GM19351 (cell line): ENCODE results near the gene SMAD4.
A peak's percentile ranks its signal among the peaks of the same experiment; 100 is the strongest.
"Not testable (repeated sequence)": the region's sequence is repeated elsewhere in the genome, so short reads cannot be mapped to it uniquely, and the experiment has no call there.

Source experiments
- ATAC-seq: cut with Tn5 transposase; IDR thresholded peaks from one replicate; pipeline ENCODE4 v1.9.1; 2021; ENCODE audit warnings: mild to moderate bottlenecking, moderate library complexity; ENCODE audit not compliant: unreplicated experiment

The SMAD4 gene

GRCh38 chr18:51029694-51030536 is at the start of gene SMAD4:
TSS of gene SMAD4 (plus strand) at chr18:51030213. CDS start at chr18:51047047, 16,834 bp downstream.
- peak; percentile 52 for ATAC-seq

GRCh38 chr18:50981381-50981780 is 48.6 kb upstream of the SMAD4 start:
- ATAC-seq, result no peak

- no peak for ATAC-seq
These were observed 47.8 kb upstream of the SMAD4 start for GRCh38 chr18:50982086-50982801.

- ATAC-seq, result no peak
These were observed 47.2 kb upstream of the SMAD4 start for GRCh38 chr18:50982802-50983179.

- ATAC-seq, result no peak
These were observed 43.5 kb upstream of the SMAD4 start for GRCh38 chr18:50986360-50987087.

GRCh38 chr18:50987261-50987660 is 42.8 kb upstream of the SMAD4 start:
- ATAC-seq, result no peak

- ATAC-seq, result no peak
These were observed 40.3 kb upstream of the SMAD4 start for GRCh38 chr18:50989711-50990110.

GRCh38 chr18:50992351-50992762 is 37.7 kb upstream of the SMAD4 start:
- no peak for ATAC-seq

GRCh38 chr18:50994031-50994430 is 36.0 kb upstream of the SMAD4 start:
- no peak for ATAC-seq

GRCh38 chr18:51003174-51003573 is 26.8 kb upstream of the SMAD4 start:
- not testable (repeated sequence) for ATAC-seq

- ATAC-seq, result no peak
These were observed 23.8 kb upstream of the SMAD4 start for GRCh38 chr18:51006061-51006818.

- ATAC-seq, result no peak
These were observed 22.8 kb upstream of the SMAD4 start for GRCh38 chr18:51006948-51007789.

- ATAC-seq, result no peak
These were observed 22.2 kb upstream of the SMAD4 start for GRCh38 chr18:51007790-51008139.

GRCh38 chr18:51009072-51009471 is 20.9 kb upstream of the SMAD4 start:
- no peak for ATAC-seq

GRCh38 chr18:51010218-51010617 is 19.8 kb upstream of the SMAD4 start:
- ATAC-seq, result no peak

GRCh38 chr18:51011709-51012108 is 18.3 kb upstream of the SMAD4 start:
- no peak for ATAC-seq

- ATAC-seq, result no peak
These were observed 17.6 kb upstream of the SMAD4 start for GRCh38 chr18:51012441-51012840.

- ATAC-seq, result no peak
These were observed 16.8 kb upstream of the SMAD4 start for GRCh38 chr18:51013259-51013658.

- ATAC-seq, result no peak
These were observed 12.7 kb upstream of the SMAD4 start for GRCh38 chr18:51017140-51017879.
